ENCODE results near the gene POLR2M.

DNA sequence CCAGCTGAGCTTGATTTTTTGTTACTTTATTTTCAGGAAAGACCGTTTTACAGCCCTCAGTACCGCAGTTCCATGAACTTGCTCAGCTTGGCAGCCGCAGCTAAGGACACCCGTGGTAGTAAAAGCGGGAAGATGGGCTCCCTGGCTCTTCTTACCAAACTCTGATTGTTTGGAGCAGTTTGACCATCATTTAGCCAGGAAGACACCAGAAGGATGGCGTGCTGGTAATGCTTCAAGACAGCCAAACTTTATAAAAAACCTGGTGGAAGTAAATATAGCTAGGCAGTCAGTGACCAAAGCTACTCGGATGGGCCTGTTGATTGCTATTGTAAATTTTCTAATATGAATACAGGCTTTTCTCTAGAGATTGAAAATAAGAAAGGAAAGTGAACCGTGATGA is 28.9 kb downstream of the POLR2M start:
- TF ChIP-seq, protein P1, sequence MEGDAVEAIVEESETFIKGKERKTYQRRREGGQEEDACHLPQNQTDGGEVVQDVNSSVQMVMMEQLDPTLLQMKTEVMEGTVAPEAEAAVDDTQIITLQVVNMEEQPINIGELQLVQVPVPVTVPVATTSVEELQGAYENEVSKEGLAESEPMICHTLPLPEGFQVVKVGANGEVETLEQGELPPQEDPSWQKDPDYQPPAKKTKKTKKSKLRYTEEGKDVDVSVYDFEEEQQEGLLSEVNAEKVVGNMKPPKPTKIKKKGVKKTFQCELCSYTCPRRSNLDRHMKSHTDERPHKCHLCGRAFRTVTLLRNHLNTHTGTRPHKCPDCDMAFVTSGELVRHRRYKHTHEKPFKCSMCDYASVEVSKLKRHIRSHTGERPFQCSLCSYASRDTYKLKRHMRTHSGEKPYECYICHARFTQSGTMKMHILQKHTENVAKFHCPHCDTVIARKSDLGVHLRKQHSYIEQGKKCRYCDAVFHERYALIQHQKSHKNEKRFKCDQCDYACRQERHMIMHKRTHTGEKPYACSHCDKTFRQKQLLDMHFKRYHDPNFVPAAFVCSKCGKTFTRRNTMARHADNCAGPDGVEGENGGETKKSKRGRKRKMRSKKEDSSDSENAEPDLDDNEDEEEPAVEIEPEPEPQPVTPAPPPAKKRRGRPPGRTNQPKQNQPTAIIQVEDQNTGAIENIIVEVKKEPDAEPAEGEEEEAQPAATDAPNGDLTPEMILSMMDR (IDR thresholded peaks at IDR 0.05; ENCODE audit: insufficient read depth, low read length, poor library complexity, severe bottlenecking): no peak
- no peak for TF ChIP-seq EZH2phosphoT487 (conservative IDR thresholded peaks at IDR 0.05; ENCODE audit: low read length)

Data from SU-DHL-6 (cell line).